H1 (cell line): ENCODE measurements around the gene CSTF3. TPM values are rescaled to one million over a fixed set of nuclear protein-coding genes. Genes with fewer than 3 reads are reported as not detected.
"Not testable (repeated sequence)": the region's sequence is repeated elsewhere in the genome, so short reads cannot be mapped to it uniquely, and the experiment has no call there.

ENCODE experiments used
- CTCF ChIA-PET: fragments of 300-600 bp; sonication (Branson Sonifier 250); formaldehyde crosslinking; loops from one replicate; lab custom pipeline; 2021; ENCODE audit not compliant: partially characterized antibody; lab: Charles Lee
- POLR2A ChIA-PET: fragments of 300-600 bp; sonication (Branson Sonifier 250); formaldehyde crosslinking; loops from one replicate; lab custom pipeline; 2021; ENCODE audit warnings: inconsistent platforms; ENCODE audit not compliant: partially characterized antibody; lab: Charles Lee
- DNase-seq, 2 experiments: peaks; one replicate each; pipeline versions ENCODE4 v3.0.0 to v3.0.0-alpha.2; 2010 to 2022; ENCODE audit warnings: low spot score in 2 of 2, low read depth in 1 of 2, mixed read lengths in 1 of 2
- FAIRE-seq: peaks from 2 replicates; lab custom pipeline; 2011; peaks lifted over from hg19 to GRCh38; lab: Jason Lieb, UNC
- H2AFZ ChIP-seq: 2 replicates; pipeline ENCODE4 v1.8.1; 2012; ENCODE audit warnings: low read length, inconsistent platforms
- H2AK5ac ChIP-seq: 2 replicates; pipeline ENCODE4 v1.6.1; 2013; ENCODE audit warnings: low read depth, low read length
- H2BK120ac ChIP-seq: replicated peaks from 2 replicates; pipeline ENCODE3; 2013; ENCODE audit warnings: low read depth, low read length, inconsistent platforms
- H2BK12ac ChIP-seq: 2 replicates; pipeline ENCODE4 v1.6.1; 2013; ENCODE audit warnings: low read depth, low read length
- H2BK15ac ChIP-seq: 2 replicates; pipeline ENCODE4 v1.6.1; 2013; ENCODE audit warnings: low read length
- H2BK20ac ChIP-seq: 2 replicates; pipeline ENCODE4 v1.6.1; 2013; ENCODE audit warnings: low read length
- H2BK5ac ChIP-seq: 2 replicates; pipeline ENCODE4 v1.6.1; 2013; ENCODE audit warnings: low read depth, low read length
- H3K14ac ChIP-seq: 2 replicates; pipeline ENCODE4 v1.6.1; 2013; ENCODE audit warnings: inconsistent platforms; ENCODE audit not compliant: insufficient read length
- H3K18ac ChIP-seq: 2 replicates; pipeline ENCODE4 v1.6.1; 2013; ENCODE audit warnings: low read length; ENCODE audit errors: extremely low read depth
- H3K23ac ChIP-seq: 2 replicates; pipeline ENCODE4 v1.6.1; 2013; ENCODE audit warnings: inconsistent platforms; ENCODE audit not compliant: insufficient read length
- H3K23me2 ChIP-seq: 2 replicates; pipeline ENCODE4 v1.6.1; 2013; ENCODE audit warnings: low read depth, low read length
- H3K27ac ChIP-seq: 2 replicates; pipeline ENCODE4 v1.6.1; 2011; ENCODE audit warnings: low read depth, low read length, inconsistent platforms
- H3K27me3 ChIP-seq, 4 experiments: replicated peaks in 1 of 4; 1 replicate in 1 of 4; 2 replicates in 3 of 4; pipeline versions ENCODE4 v1.6.1 to v1.8.1; 2011 to 2013; ENCODE audit warnings: low read length in 3 of 4, mild to moderate bottlenecking in 3 of 4, inconsistent platforms in 2 of 4, mixed read lengths in 2 of 4, moderate library complexity in 1 of 4; ENCODE audit not compliant: control insufficient read depth in 3 of 4, insufficient read depth in 3 of 4; ENCODE audit errors: extremely low read depth in 1 of 4
- H3K36me3 ChIP-seq, 4 experiments: 2 replicates each; pipeline versions ENCODE4 v1.6.1 to v1.8.1; 2011 to 2013; ENCODE audit warnings: mild to moderate bottlenecking in 4 of 4, low read length in 3 of 4, moderate library complexity in 2 of 4, control low read depth in 1 of 4, inconsistent platforms in 1 of 4; ENCODE audit not compliant: insufficient read depth in 4 of 4, control insufficient read depth in 2 of 4
- H3K4ac ChIP-seq: replicated peaks from 2 replicates; pipeline ENCODE3; 2013; ENCODE audit warnings: low read length, low read depth, mixed read lengths, inconsistent platforms; ENCODE audit not compliant: insufficient read length
- H3K4me1 ChIP-seq, 4 experiments: replicated peaks in 1 of 4; 1 replicate in 1 of 4; 2 replicates in 3 of 4; pipeline versions ENCODE4 v1.6.1 to v1.8.1; 2011 to 2013; ENCODE audit warnings: low read length in 3 of 4, inconsistent platforms in 2 of 4, mixed read lengths in 1 of 4; ENCODE audit not compliant: insufficient read depth in 4 of 4, control insufficient read depth in 3 of 4
- H3K4me2 ChIP-seq, 2 experiments: 2 replicates each; pipeline versions ENCODE4 v1.6.1 to v1.8.1; 2011 to 2013; ENCODE audit warnings: low read depth in 2 of 2, low read length in 2 of 2, control low read depth in 1 of 2, inconsistent platforms in 1 of 2, mild to moderate bottlenecking in 1 of 2; ENCODE audit not compliant: insufficient read depth in 1 of 2
- H3K4me3 ChIP-seq, 4 experiments: fragments of 200-600, 300-600 bp in 1 of 4; sonication (generic), shearing (Covaris generic), sonication (Bioruptor Twin) in 1 of 4; 2 replicates each; pipeline versions ENCODE4 v1.5.1 to v1.8.1; 2011 to 2016; ENCODE audit warnings: low read length in 4 of 4, low read depth in 3 of 4, control low read depth in 2 of 4, inconsistent platforms in 2 of 4, mild to moderate bottlenecking in 2 of 4, mixed read lengths in 1 of 4, moderate library complexity in 1 of 4; ENCODE audit not compliant: insufficient read depth in 2 of 4; ENCODE audit errors: extremely low read depth in 1 of 4
- H3K56ac ChIP-seq: replicated peaks from 2 replicates; pipeline ENCODE3; 2013; ENCODE audit warnings: low read depth, mild to moderate bottlenecking, mixed read lengths, low read length, inconsistent platforms; ENCODE audit not compliant: insufficient read length
- H3K79me1 ChIP-seq: 2 replicates; pipeline ENCODE4 v1.6.1; 2013; ENCODE audit warnings: low read depth, low read length, control low read depth
- H3K79me2 ChIP-seq, 2 experiments: 2 replicates each; pipeline versions ENCODE4 v1.6.1 to v1.8.1; 2012 to 2013; ENCODE audit warnings: low read length in 2 of 2, mild to moderate bottlenecking in 2 of 2, inconsistent platforms in 1 of 2; ENCODE audit not compliant: insufficient read depth in 2 of 2, control insufficient read depth in 1 of 2
- H3K9ac ChIP-seq, 4 experiments: replicated peaks in 1 of 4; 1 replicate in 1 of 4; 2 replicates in 3 of 4; pipeline versions ENCODE4 v1.6.1 to v1.8.1; 2011 to 2013; ENCODE audit warnings: low read depth in 3 of 4, low read length in 3 of 4, control low read depth in 2 of 4, mild to moderate bottlenecking in 2 of 4, moderate library complexity in 2 of 4, inconsistent platforms in 1 of 4; ENCODE audit errors: extremely low read depth in 1 of 4
- H3K9me3 ChIP-seq, 2 experiments: 2 replicates each; pipeline versions ENCODE4 v1.6.1 to v1.8.1; 2012 to 2013; ENCODE audit warnings: mild to moderate bottlenecking in 2 of 2, moderate library complexity in 2 of 2, control low read depth in 1 of 2, inconsistent platforms in 1 of 2, low read depth in 1 of 2, low read length in 1 of 2, mixed read lengths in 1 of 2; ENCODE audit not compliant: insufficient read depth in 2 of 2
- H4K20me1 ChIP-seq, 2 experiments: replicated peaks in 1 of 2; 2 replicates each; pipeline versions ENCODE3 to v1.8.1; 2011 to 2013; ENCODE audit warnings: inconsistent platforms in 2 of 2, low read length in 2 of 2, mild to moderate bottlenecking in 1 of 2; ENCODE audit not compliant: insufficient read depth in 2 of 2, control insufficient read depth in 1 of 2
- H4K5ac ChIP-seq: 2 replicates; pipeline ENCODE4 v1.6.1; 2013; ENCODE audit warnings: low read length, low read depth, mixed read lengths, inconsistent platforms; ENCODE audit not compliant: insufficient read length
- H4K8ac ChIP-seq: 2 replicates; pipeline ENCODE4 v1.8.0; 2013; ENCODE audit warnings: mild to moderate bottlenecking, moderate library complexity, low read length, inconsistent platforms; ENCODE audit not compliant: insufficient read depth; ENCODE audit errors: extremely low read depth
- H4K91ac ChIP-seq: replicated peaks from 2 replicates; pipeline ENCODE3; 2013; ENCODE audit warnings: low read length, mixed read lengths, inconsistent platforms; ENCODE audit not compliant: insufficient read length
- POLR2AphosphoS5 ChIP-seq: IDR thresholded peaks from 2 replicates; pipeline ENCODE4 v1.6.1; 2011; ENCODE audit warnings: low read depth, low read length
- WGBS, 2 experiments: shearing (Covaris generic) in 1 of 2; methylation state at CpG; one replicate each; pipeline versions ENCODE4 v1.1.6 to v1.1.7; 2013 to 2015; ENCODE audit warnings: low lambda C conversion rate in 2 of 2, mixed read lengths in 2 of 2, inconsistent platforms in 1 of 2, low coverage in 1 of 2, missing lambda C conversion rate in 1 of 2; ENCODE audit not compliant: insufficient replicate concordance in 2 of 2, insufficient coverage in 1 of 2, insufficient read length in 1 of 2; ENCODE audit errors: extremely low coverage in 1 of 2, missing lambda C conversion rate in 1 of 2; 5-methylcytosine and 5-hydroxymethylcytosine counted together
- polyA plus RNA-seq, 7 experiments: library from polyadenylated mRNA; depleted of rRNA in 3 of 7; stranded (reverse) in 5 of 7; unstranded in 2 of 7; fragments of >200 nt in 5 of 7; fragments of 200-250 nt in 2 of 7; gene quantifications; 1 replicate in 5 of 7; 2 replicates in 1 of 7; 4 replicates in 1 of 7; pipeline versions ENCODE4 v1.2.1 to v1.2.3, GENCODE V29; 2011 to 2013; ENCODE audit warnings: missing spikeins in 2 of 7, mixed read lengths in 2 of 7
- total RNA-seq: library from RNA; stranded (reverse); fragmentation: NEBNext Ultra II Directional; extraction: Animal tissue kit (Norgen Biotek cat#: 25700); gene quantifications from 2 replicates; pipeline ENCODE4 v1.2.1, GENCODE V29; 2021

Gene CSTF3
- total and polyA plus RNA-seq, 2 of the 8 experiments (the other 6 are each of a cell fraction or from before 2014, with no cell fraction given) = 22.3 to 54.7 TPM

GRCh38 chr11:33159378-33159867 is 1.9 kb downstream of the CSTF3 start:
- H3K9me3 ChIP-seq, H2BK20ac ChIP-seq, H4K8ac ChIP-seq, H3K56ac ChIP-seq, H3K23ac ChIP-seq, H3K27ac ChIP-seq, H3K18ac ChIP-seq, H2AFZ ChIP-seq, H3K4ac ChIP-seq, H2BK15ac ChIP-seq, H2BK5ac ChIP-seq, H2BK12ac ChIP-seq, H3K79me1 ChIP-seq, H4K91ac ChIP-seq, FAIRE-seq, H3K27me3 ChIP-seq, H3K23me2 ChIP-seq, DNase-seq, H3K36me3 ChIP-seq, H2BK120ac ChIP-seq, H4K5ac ChIP-seq, H3K14ac ChIP-seq: not testable (repeated sequence)
- peak overlapping the region; percentile 71 to 80 for H3K4me2 ChIP-seq
- H2AK5ac ChIP-seq = peak overlapping the region; percentile 56; the same call in 1 of the 2 replicates
- peaks cover 0 to 14% (median 1%) of the 10 kb centered on the region in 4 experiments; a peak in 1 of 7 replicates for H3K4me1 ChIP-seq
- 76% methylated on average over 16 of the region's 20 CpGs; no CpG with 5 or more reads in 1 of the 2 experiments for WGBS, 2 experiments
- peak overlapping the region; percentile 83 to 99 (median 99); a peak in 7 of 8 replicates for H3K4me3 ChIP-seq
- H3K9ac ChIP-seq = peak overlapping the region; percentile 6 to 97 (median 32); a peak in 5 of 7 replicates
- ChIA-PET POLR2A (interaction anchor here (0.6 to 4.0 kb wide), 5 partner anchors 13 to 711 kb away, joined by 3 to 46 read pairs (median 4); no protein-coding TSS in a partner anchor), CTCF (interaction anchor here (1.8 kb wide), 1 partner anchor 9 kb away, joined by 5 read pairs; no protein-coding TSS in a partner anchor)
- H3K79me2 ChIP-seq = peaks cover 55 to 78% of the 10 kb centered on the region in 2 experiments
- peaks cover 16 to 35% of the 10 kb centered on the region in 2 experiments for H4K20me1 ChIP-seq
- peak; percentile 63; the same call in 1 of the 2 replicates for TF ChIP-seq POLR2AphosphoS5
